Common myeloid progenitor, CD34-positive (primary cell): ENCODE measurements around the gene TUBGCP2.
"Not testable (repeated sequence)": the region's sequence is repeated elsewhere in the genome, so short reads cannot be mapped to it uniquely, and the experiment has no call there.

Source experiments
- CTCF ChIA-PET: fragments of 350-600 bp; sonication (Branson Sonifier 250); formaldehyde crosslinking; loops from one replicate; lab custom pipeline; 2021; ENCODE audit warnings: antibody characterized with exemption; lab: Charles Lee
- POLR2A ChIA-PET: fragments of 350-600 bp; sonication (Branson Sonifier 250); formaldehyde crosslinking; loops from one replicate; lab custom pipeline; 2021; ENCODE audit warnings: antibody characterized with exemption; lab: Charles Lee
- DNase-seq, 3 donors: peaks; one replicate each; pipeline versions ENCODE4 v3.0.0 to v3.0.0-alpha.2; 2013
- H3K27ac ChIP-seq, 2 experiments: 1 replicate in 1 of 2; 2 replicates in 1 of 2; pipeline ENCODE4 v1.7.0; 2013; ENCODE audit warnings: inconsistent platforms in 2 of 2, low read length in 2 of 2, mild to moderate bottlenecking in 2 of 2, low read depth in 1 of 2, moderate library complexity in 1 of 2; ENCODE audit not compliant: severe bottlenecking in 2 of 2, insufficient read depth in 1 of 2, poor library complexity in 1 of 2
- H3K27me3 ChIP-seq, 5 experiments: replicated peaks in 2 of 5; 1 replicate in 3 of 5; 2 replicates in 2 of 5; pipeline versions ENCODE4 v1.6.1 to v1.7.0; 2013; ENCODE audit warnings: low read length in 4 of 5, mild to moderate bottlenecking in 2 of 5, moderate library complexity in 2 of 5, inconsistent platforms in 1 of 5; ENCODE audit not compliant: insufficient read depth in 5 of 5, control insufficient read depth in 4 of 5
- H3K36me3 ChIP-seq, 4 experiments: 1 replicate in 2 of 4; 2 replicates in 2 of 4; pipeline versions ENCODE4 v1.6.1 to v1.7.0; 2013; ENCODE audit warnings: low read length in 3 of 4, control low read depth in 1 of 4, mild to moderate bottlenecking in 1 of 4; ENCODE audit not compliant: control insufficient read depth in 4 of 4, insufficient read depth in 4 of 4
- H3K4me1 ChIP-seq, 4 experiments: 1 replicate in 3 of 4; 2 replicates in 1 of 4; pipeline versions ENCODE4 v1.6.1 to v1.7.1; 2013; ENCODE audit warnings: low read length in 3 of 4, mild to moderate bottlenecking in 3 of 4, control low read depth in 1 of 4, inconsistent platforms in 1 of 4, moderate library complexity in 1 of 4; ENCODE audit not compliant: control insufficient read depth in 4 of 4, insufficient read depth in 4 of 4; ENCODE audit errors: control extremely low read depth in 1 of 4
- H3K4me3 ChIP-seq, 7 experiments: 1 replicate in 4 of 7; 2 replicates in 3 of 7; pipeline versions ENCODE4 v1.5.1 to v1.7.0; 2013; ENCODE audit warnings: mild to moderate bottlenecking in 7 of 7, low read length in 6 of 7, moderate library complexity in 6 of 7, inconsistent platforms in 2 of 7, low read depth in 2 of 7, control low read depth in 1 of 7; ENCODE audit not compliant: insufficient read depth in 4 of 7, control insufficient read depth in 1 of 7; ENCODE audit errors: extremely low read depth in 1 of 7
- H3K9me3 ChIP-seq, 5 experiments: 1 replicate in 4 of 5; 2 replicates in 1 of 5; pipeline versions ENCODE4 v1.6.1 to v1.7.1; 2013; ENCODE audit warnings: low read length in 4 of 5, mild to moderate bottlenecking in 2 of 5, inconsistent platforms in 1 of 5, low read depth in 1 of 5, moderate library complexity in 1 of 5; ENCODE audit not compliant: control insufficient read depth in 4 of 5, insufficient read depth in 2 of 5; ENCODE audit errors: control extremely low read depth in 1 of 5
- WGBS: methylation state at CpG from one replicate; pipeline ENCODE4 v1.1.5; 2013; ENCODE audit not compliant: insufficient coverage; 5-methylcytosine and 5-hydroxymethylcytosine counted together

Gene TUBGCP2

GRCh38 chr10:133269367-133269766, 39.3 kb downstream of the TUBGCP2 start:
- no peaks in the 10 kb centered on the region for H3K9me3 ChIP-seq
- no peak for DNase-seq
- H3K4me3 ChIP-seq, result no peak overlapping the region
- peaks cover 0 to 8% (median 4%) of the 10 kb centered on the region in 4 experiments for H3K4me1 ChIP-seq
- no peaks in the 10 kb centered on the region for H3K27me3 ChIP-seq
- peaks cover 0 to 81% (median 36%) of the 10 kb centered on the region in 4 experiments for H3K36me3 ChIP-seq
- 88% methylated on average over 25 of the region's 26 CpGs for WGBS
- no peak overlapping the region for H3K27ac ChIP-seq
- ChIA-PET CTCF (no interaction called here), POLR2A (no interaction called here)

- no peaks in the 10 kb centered on the region for H3K27me3 ChIP-seq
- ChIA-PET CTCF (interaction anchor here (0.7 kb wide), 1 partner anchor 747 kb away, joined by 3 read pairs; no protein-coding TSS in a partner anchor), POLR2A (interaction anchor here (3.0 kb wide), 1 partner anchor 10 kb away, joined by 9 read pairs; no protein-coding TSS in a partner anchor)
- no peak overlapping the region for H3K27ac ChIP-seq
- H3K36me3 ChIP-seq, result peaks cover 0 to 82% (median 37%) of the 10 kb centered on the region in 4 experiments
- H3K4me1 ChIP-seq, result peaks cover 0 to 5% (median 1%) of the 10 kb centered on the region in 4 experiments
- H3K4me3 ChIP-seq, result no peak overlapping the region
- H3K9me3 ChIP-seq, result no peaks in the 10 kb centered on the region
- 98% methylated on average over 21 of the region's 22 CpGs for WGBS
- DNase-seq, result no peak
Measured at GRCh38 chr10:133268532-133268931, 40.1 kb downstream of the TUBGCP2 start.

- no peaks in the 10 kb centered on the region for H3K9me3 ChIP-seq
- WGBS, result 97% methylated on average over 20 of the region's 22 CpGs
- POLR2A ChIA-PET, result interaction anchor here (3.0 to 7.6 kb wide), 2 partner anchors 6 to 10 kb away, joined by 9 to 63 read pairs; partner anchors contain the start of gene ADAM8
- no peaks in the 10 kb centered on the region for H3K27me3 ChIP-seq
- no peak overlapping the region for H3K27ac ChIP-seq
- no peak for DNase-seq
- CTCF ChIA-PET, result interaction anchor here (0.7 to 1.3 kb wide), 4 partner anchors 9 to 746 kb away, joined by 3 to 5 read pairs (median 4); no protein-coding TSS in a partner anchor
- H3K4me3 ChIP-seq, result no peak overlapping the region
- peaks cover 0 to 82% (median 37%) of the 10 kb centered on the region in 4 experiments for H3K36me3 ChIP-seq
- peaks cover 0 to 7% (median 5%) of the 10 kb centered on the region in 4 experiments for H3K4me1 ChIP-seq
Measured at GRCh38 chr10:133267829-133268228, 40.8 kb downstream of the TUBGCP2 start.

- WGBS, result 98% methylated on average over 13 of the region's 14 CpGs
- Histone ChIP-seq H3K27ac (no peak overlapping the region), H3K27me3 (no peaks in the 10 kb centered on the region), H3K9me3 (no peaks in the 10 kb centered on the region), H3K36me3 (peaks cover 0 to 82% (median 37%) of the 10 kb centered on the region in 4 experiments), H3K4me1 (peaks cover 1 to 12% (median 10%) of the 10 kb centered on the region in 4 experiments), H3K4me3 (no peak overlapping the region)
- POLR2A ChIA-PET, result interaction anchor here (3.0 to 7.6 kb wide), 2 partner anchors 7 to 11 kb away, joined by 9 to 63 read pairs; partner anchors contain the start of gene ADAM8
- CTCF ChIA-PET, result interaction anchor here (0.8 to 1.3 kb wide), 4 partner anchors 8 to 36 kb away, joined by 3 to 5 read pairs (median 4); no protein-coding TSS in a partner anchor
- no peak for DNase-seq
Measured at GRCh38 chr10:133267293-133267692, 41.4 kb downstream of the TUBGCP2 start.

GRCh38 chr10:133266056-133266795, 42.4 kb downstream of the TUBGCP2 start:
- no peak for DNase-seq
- H3K27ac ChIP-seq, result no peak overlapping the region
- POLR2A ChIA-PET, result interaction anchor here (0.5 to 7.6 kb wide), 4 partner anchors 8 to 74 kb away, joined by 3 to 63 read pairs (median 6); partner anchors contain the start of gene ADAM8
- H3K4me1 ChIP-seq, result peaks cover 3 to 20% (median 17%) of the 10 kb centered on the region in 4 experiments
- no peaks in the 10 kb centered on the region for H3K9me3 ChIP-seq
- CTCF ChIA-PET, result interaction anchor here (0.7 to 2.2 kb wide), 3 partner anchors 9 to 37 kb away, joined by 3 to 13 read pairs (median 3); partner anchors contain the start of gene ADAM8
- H3K4me3 ChIP-seq, result no peak overlapping the region
- 96% methylated on average over 18 of the region's 21 CpGs for WGBS
- H3K36me3 ChIP-seq, result peaks cover 0 to 72% (median 33%) of the 10 kb centered on the region in 4 experiments
- no peaks in the 10 kb centered on the region for H3K27me3 ChIP-seq

- not testable (repeated sequence) for DNase-seq, H3K4me3 ChIP-seq, H3K27me3 ChIP-seq, H3K9me3 ChIP-seq, H3K27ac ChIP-seq
- 84% methylated on average over 7 of the region's 10 CpGs for WGBS
- ChIA-PET POLR2A (interaction anchor here (7.6 kb wide), 1 partner anchor 9 kb away, joined by 63 read pairs; the partner anchor contains the start of gene ADAM8), CTCF (interaction anchor here (1.7 to 2.2 kb wide), 2 partner anchors 10 to 13 kb away, joined by 7 to 13 read pairs; partner anchors contain the start of gene ADAM8)
- Histone ChIP-seq H3K36me3 (peaks cover 0 to 60% (median 23%) of the 10 kb centered on the region in 4 experiments), H3K4me1 (peaks cover 3 to 31% (median 29%) of the 10 kb centered on the region in 4 experiments)
Measured at GRCh38 chr10:133265052-133265451, 43.6 kb downstream of the TUBGCP2 start.
